ENCODE measurements around the gene SH3PXD2B.

- no peak for TF ChIP-seq CTCF (IDR thresholded peaks at IDR 0.05)
- TF ChIP-seq POLR2A (IDR thresholded peaks at IDR 0.05), result no peak
Measured at GRCh38 chr5:172364773-172365172, 89.6 kb downstream of the SH3PXD2B start.

All from upper lobe of left lung (tissue), 4 donors.